GM12864 (cell line): ENCODE results near the gene KCNQ1.

Experiments
- DNase-seq: peaks from one replicate; pipeline ENCODE4 v3.0.0-alpha.2; 2011; ENCODE audit warnings: low read depth
- H3K4me3 ChIP-seq: 2 replicates; pipeline ENCODE4 v1.5.1; 2011; ENCODE audit warnings: mild to moderate bottlenecking, low read depth, low read length, control low read depth
- TF ChIP-seq, protein P1 (sequence below): IDR thresholded peaks from 2 replicates; pipeline ENCODE4 v1.5.1; 2011; ENCODE audit warnings: low read depth, mild to moderate bottlenecking, moderate library complexity, low read length, control low read depth, inconsistent platforms; ENCODE audit errors: missing control alignments

KCNQ1 gene

DNA sequence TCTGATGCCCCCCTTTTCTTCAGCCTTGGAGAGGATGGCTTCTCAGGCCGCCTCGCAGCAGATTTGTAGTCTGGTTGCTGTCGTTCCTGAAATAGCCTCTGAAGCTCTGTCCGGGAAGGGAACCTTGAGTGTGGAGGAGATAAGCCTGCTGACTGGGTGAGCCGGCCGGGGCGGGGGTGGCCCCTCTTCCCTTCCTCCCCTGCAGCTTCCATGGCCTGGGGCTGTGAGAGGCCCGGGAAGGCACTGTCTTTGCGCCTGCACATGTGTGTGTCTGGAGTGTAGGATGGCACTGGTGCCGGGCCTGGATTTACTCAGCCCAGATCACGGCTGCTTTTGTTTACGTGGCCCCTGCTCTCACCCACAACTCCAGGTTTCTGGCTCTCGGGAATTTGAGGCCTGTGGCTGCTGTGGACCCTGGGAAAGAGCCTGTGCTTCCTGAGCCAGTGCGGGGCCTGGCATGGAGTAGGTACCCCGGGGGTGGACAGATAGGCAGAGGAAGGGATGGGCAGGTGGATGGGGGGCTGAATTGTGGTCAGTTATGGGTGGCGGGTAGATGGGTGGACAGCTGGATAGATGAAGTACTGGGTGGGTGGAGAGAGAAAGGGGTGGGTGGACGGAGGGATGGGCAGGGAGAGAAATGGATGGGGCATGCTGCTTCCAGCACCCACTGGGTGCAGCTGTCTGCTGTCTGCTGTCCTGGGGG is 16.6 kb downstream of the KCNQ1 start:
- DNase-seq: no peak
- H3K4me3 ChIP-seq: no peak overlapping the region
- TF ChIP-seq, protein P1, sequence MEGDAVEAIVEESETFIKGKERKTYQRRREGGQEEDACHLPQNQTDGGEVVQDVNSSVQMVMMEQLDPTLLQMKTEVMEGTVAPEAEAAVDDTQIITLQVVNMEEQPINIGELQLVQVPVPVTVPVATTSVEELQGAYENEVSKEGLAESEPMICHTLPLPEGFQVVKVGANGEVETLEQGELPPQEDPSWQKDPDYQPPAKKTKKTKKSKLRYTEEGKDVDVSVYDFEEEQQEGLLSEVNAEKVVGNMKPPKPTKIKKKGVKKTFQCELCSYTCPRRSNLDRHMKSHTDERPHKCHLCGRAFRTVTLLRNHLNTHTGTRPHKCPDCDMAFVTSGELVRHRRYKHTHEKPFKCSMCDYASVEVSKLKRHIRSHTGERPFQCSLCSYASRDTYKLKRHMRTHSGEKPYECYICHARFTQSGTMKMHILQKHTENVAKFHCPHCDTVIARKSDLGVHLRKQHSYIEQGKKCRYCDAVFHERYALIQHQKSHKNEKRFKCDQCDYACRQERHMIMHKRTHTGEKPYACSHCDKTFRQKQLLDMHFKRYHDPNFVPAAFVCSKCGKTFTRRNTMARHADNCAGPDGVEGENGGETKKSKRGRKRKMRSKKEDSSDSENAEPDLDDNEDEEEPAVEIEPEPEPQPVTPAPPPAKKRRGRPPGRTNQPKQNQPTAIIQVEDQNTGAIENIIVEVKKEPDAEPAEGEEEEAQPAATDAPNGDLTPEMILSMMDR: no peak

- TF ChIP-seq, protein P1: no peak
- H3K4me3 ChIP-seq: no peak overlapping the region
- no peak for DNase-seq
Observed at GRCh38 chr11:2461956-2462542, 17.2 kb downstream of the KCNQ1 start.

DNA sequence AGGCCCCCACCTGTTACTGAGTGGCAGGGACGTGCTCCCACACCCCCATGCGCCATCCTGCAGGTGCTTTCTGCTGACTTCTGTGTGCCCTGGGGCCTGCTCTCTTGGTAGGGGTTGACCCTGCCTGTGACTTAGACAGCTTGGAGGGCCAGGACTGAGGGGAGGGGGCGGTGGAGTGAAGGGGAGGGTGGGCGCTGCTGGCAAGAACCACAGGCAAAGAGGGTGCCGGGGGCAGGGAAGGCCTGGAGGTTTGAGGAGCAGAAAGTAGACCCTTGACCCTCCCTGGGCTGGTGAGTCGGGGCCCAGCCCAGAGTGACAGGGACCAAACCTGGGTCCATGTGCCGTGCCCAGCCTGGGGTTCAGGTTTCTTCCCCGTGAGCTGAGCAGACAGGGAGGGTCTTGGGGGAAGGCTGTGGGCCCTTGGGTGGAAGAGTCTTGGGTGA is 17.8 kb downstream of the KCNQ1 start:
- H3K4me3 ChIP-seq: no peak overlapping the region
- DNase-seq: no peak
- TF ChIP-seq, protein P1: no peak

DNA sequence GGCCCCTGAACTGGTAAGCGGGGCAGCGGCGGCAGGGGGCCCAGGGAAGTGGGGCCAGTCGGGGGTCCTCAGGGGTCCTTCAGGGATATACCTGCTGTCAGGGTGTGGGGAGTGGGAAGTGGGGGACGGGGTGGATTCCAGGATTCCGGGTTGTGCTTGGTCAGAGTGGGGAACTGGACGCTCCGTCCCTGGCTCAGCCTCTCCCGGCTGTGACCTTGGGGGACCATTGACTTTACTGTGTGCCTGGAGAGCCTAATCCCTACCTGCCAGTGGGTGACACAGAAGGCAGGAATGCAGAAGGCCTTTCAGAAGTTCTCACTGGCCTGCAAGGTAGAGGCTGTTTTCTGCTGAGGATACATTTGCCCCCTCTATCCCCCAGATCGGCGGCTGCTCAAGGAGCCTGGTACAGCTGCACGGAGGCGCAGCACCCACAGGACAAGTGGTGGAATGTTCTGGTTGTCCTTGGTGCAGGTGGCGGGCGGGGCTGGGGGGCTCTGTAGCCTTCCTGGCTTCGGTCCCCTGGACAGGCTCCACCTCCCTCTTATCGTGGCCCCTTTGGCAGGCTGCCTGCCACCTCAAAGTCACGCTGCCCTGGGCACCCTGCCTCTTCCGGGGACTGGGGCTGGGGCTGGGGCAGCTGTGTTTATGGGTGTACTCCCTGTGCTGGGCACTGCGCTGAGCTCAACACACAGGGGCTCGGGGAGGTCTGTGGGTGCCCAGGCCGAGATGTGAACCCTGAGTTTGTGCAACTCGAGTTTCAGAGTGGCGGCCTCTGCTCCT is 18.4 kb downstream of the KCNQ1 start:
- no peak for DNase-seq
- H3K4me3 ChIP-seq: no peak overlapping the region
- TF ChIP-seq, protein P1: no peak

- TF ChIP-seq, protein P1: no peak
- H3K4me3 ChIP-seq: no peak overlapping the region
- DNase-seq: no peak
Observed at GRCh38 chr11:2463766-2464277, 19.0 kb downstream of the KCNQ1 start.

DNA sequence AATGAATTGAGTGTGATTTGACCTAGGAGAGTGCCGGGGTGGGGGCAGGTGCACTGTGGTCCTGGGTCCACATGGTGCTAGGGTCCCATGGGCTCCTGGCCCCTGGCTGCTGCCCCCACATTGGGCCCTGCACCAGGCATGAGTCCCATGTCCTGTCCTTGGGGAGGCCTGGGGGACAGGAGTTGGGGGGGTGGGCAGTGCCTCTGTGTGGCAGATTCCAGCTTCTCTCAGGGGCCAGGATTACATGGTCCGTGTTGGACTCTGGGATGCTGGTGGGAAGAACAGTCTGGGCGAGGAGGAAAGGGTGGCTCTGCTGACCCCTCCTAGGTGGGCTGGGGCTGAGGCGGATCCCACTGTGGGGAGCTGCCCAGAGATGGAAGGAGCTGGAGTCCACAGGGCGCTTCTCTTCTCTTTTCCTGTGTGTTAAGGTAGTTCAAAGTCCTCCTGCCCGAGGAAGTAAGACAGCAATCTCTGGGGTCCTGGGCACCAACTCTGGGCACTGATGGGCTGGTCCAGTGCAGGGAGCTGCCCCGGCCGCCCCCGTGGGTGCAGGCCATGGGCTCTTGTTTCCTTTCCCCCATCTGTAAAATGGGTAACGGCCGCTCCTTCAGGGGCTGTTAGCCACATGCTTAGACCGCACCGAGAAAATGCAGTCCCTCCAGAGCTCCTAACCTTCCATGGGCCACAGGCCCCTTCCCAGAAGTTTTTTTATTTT is 19.8 kb downstream of the KCNQ1 start:
- H3K4me3 ChIP-seq: no peak overlapping the region
- no peak for DNase-seq
- TF ChIP-seq, protein P1: no peak
